Panc1 (cell line): Measurements from ENCODE around the gene LARP4B.

Experiments used
- POLR2AphosphoS5 ChIP-seq: IDR thresholded peaks from 2 replicates; pipeline ENCODE4 v1.6.1; 2012; ENCODE audit warnings: mild to moderate bottlenecking, low read depth, low read length, moderate library complexity
- TF ChIP-seq, protein P1 (sequence below): fragments of 450-650 bp; IDR thresholded peaks from 2 replicates; pipeline ENCODE4 v1.5.1; 2017; ENCODE audit warnings: mild to moderate bottlenecking

DNA sequence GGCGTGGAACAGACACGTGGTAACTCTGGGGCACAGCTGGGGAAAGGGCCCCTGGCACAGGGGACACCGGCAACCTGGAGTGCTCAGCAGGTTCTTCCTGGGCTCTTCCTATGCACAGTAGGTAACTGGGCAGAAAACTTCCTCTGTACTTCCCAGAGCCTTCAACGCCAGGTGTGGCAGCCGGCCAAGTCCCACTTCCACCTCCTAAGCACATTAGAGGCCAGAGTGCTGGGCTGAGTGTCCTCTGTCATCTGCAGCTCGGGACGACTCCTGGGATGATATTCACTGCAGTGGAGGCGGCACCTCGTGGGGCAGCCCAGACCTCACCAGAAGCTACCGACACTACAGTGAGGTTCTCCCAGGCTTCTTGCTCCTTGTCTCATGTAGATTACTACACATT lies 114.5 kb downstream of the LARP4B start:
- TF ChIP-seq, protein P1, sequence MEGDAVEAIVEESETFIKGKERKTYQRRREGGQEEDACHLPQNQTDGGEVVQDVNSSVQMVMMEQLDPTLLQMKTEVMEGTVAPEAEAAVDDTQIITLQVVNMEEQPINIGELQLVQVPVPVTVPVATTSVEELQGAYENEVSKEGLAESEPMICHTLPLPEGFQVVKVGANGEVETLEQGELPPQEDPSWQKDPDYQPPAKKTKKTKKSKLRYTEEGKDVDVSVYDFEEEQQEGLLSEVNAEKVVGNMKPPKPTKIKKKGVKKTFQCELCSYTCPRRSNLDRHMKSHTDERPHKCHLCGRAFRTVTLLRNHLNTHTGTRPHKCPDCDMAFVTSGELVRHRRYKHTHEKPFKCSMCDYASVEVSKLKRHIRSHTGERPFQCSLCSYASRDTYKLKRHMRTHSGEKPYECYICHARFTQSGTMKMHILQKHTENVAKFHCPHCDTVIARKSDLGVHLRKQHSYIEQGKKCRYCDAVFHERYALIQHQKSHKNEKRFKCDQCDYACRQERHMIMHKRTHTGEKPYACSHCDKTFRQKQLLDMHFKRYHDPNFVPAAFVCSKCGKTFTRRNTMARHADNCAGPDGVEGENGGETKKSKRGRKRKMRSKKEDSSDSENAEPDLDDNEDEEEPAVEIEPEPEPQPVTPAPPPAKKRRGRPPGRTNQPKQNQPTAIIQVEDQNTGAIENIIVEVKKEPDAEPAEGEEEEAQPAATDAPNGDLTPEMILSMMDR, result no peak
- TF ChIP-seq POLR2AphosphoS5, result no peak
